Chondrocyte (in vitro differentiated cells): Measurements from ENCODE around the gene MOXD1. TPM values are rescaled to one million over a fixed set of nuclear protein-coding genes. Genes with fewer than 3 reads are reported as not detected.
A peak's percentile ranks its signal among the peaks of the same experiment; 100 is the strongest.
"Not testable (repeated sequence)": the region's sequence is repeated elsewhere in the genome, so short reads cannot be mapped to it uniquely, and the experiment has no call there.

Source experiments
- DNase-seq: peaks from one replicate; pipeline ENCODE4 v3.0.0; 2021; ENCODE audit warnings: mixed read lengths, low spot score
- H3K27ac Mint-ChIP-seq: one replicate; pipeline ENCODE4 v1.8.0; 2021; ENCODE audit warnings: mild to moderate bottlenecking, moderate library complexity, mixed read lengths; ENCODE audit not compliant: unreplicated experiment
- H3K27me3 Mint-ChIP-seq: 2 replicates; pipeline ENCODE4 v1.8.0; 2021; ENCODE audit warnings: low read depth, mixed read lengths
- H3K36me3 Mint-ChIP-seq: 2 replicates; pipeline ENCODE4 v1.8.0; 2021; ENCODE audit warnings: low read depth, mixed read lengths
- H3K4me1 Mint-ChIP-seq: 2 replicates; pipeline ENCODE4 v1.8.0; 2021; ENCODE audit warnings: low read depth, mild to moderate bottlenecking, mixed read lengths
- H3K4me3 Mint-ChIP-seq: one replicate; pipeline ENCODE4 v1.8.0; 2021; ENCODE audit warnings: mild to moderate bottlenecking, moderate library complexity, mixed read lengths; ENCODE audit not compliant: unreplicated experiment
- H3K9me3 Mint-ChIP-seq: 2 replicates; pipeline ENCODE4 v1.8.0; 2021; ENCODE audit warnings: low read depth, mixed read lengths
- total RNA-seq: library from RNA; stranded (reverse); gene quantifications from 3 replicates; pipeline ENCODE4 v1.2.1, GENCODE V29; 2021
- TF ChIP-seq, protein P1 (sequence below): fragments of 200-600 bp; sonication (generic); IDR thresholded peaks from 2 replicates; pipeline ENCODE4 v1.5.0; 2021; ENCODE audit warnings: antibody characterized with exemption, mild to moderate bottlenecking, moderate library complexity

The MOXD1 gene
- total RNA-seq, 1 donor from 2014 or later, result 9.0 TPM

DNA sequence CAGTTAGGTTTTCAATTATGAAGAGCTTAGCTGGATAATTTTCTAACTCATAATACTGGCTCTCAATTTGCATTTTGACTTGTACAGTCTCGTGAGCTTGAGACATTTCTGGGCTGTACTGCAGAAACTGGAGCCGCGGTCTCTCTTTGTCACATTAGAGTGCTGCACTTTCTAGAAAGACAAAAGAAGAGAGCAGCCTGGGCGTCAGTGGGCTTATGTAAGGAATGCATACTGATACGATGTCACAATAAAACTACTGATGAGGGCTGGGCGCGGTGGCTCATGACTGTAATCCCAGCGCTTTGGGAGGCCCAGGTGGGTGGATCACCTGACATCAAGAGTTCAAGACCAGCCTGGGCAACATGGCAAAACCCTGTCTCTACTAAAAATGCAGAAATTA is 120.8 kb downstream of the MOXD1 start:
- TF ChIP-seq, protein P1, sequence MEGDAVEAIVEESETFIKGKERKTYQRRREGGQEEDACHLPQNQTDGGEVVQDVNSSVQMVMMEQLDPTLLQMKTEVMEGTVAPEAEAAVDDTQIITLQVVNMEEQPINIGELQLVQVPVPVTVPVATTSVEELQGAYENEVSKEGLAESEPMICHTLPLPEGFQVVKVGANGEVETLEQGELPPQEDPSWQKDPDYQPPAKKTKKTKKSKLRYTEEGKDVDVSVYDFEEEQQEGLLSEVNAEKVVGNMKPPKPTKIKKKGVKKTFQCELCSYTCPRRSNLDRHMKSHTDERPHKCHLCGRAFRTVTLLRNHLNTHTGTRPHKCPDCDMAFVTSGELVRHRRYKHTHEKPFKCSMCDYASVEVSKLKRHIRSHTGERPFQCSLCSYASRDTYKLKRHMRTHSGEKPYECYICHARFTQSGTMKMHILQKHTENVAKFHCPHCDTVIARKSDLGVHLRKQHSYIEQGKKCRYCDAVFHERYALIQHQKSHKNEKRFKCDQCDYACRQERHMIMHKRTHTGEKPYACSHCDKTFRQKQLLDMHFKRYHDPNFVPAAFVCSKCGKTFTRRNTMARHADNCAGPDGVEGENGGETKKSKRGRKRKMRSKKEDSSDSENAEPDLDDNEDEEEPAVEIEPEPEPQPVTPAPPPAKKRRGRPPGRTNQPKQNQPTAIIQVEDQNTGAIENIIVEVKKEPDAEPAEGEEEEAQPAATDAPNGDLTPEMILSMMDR, result no peak
- DNase-seq, result no peak
- Mint-ChIP-seq H3K27ac (no peak overlapping the region), H3K4me1 (peaks cover 15% of the 10 kb centered on the region), H3K27me3 (no peaks in the 10 kb centered on the region), H3K36me3 (no peaks in the 10 kb centered on the region), H3K9me3 (peaks cover 2% of the 10 kb centered on the region), H3K4me3 (no peak overlapping the region)

GRCh38 chr6:132279592-132280139 is 121.6 kb downstream of the MOXD1 start:
- Mint-ChIP-seq H3K4me3 (peak overlapping the region; percentile 69), H3K36me3 (no peaks in the 10 kb centered on the region), H3K27me3 (no peaks in the 10 kb centered on the region), H3K27ac (no peak overlapping the region), H3K4me1 (peaks cover 22% of the 10 kb centered on the region), H3K9me3 (peaks cover 2% of the 10 kb centered on the region)
- no peak for DNase-seq
- TF ChIP-seq, protein P1, result peak; percentile 100

DNA sequence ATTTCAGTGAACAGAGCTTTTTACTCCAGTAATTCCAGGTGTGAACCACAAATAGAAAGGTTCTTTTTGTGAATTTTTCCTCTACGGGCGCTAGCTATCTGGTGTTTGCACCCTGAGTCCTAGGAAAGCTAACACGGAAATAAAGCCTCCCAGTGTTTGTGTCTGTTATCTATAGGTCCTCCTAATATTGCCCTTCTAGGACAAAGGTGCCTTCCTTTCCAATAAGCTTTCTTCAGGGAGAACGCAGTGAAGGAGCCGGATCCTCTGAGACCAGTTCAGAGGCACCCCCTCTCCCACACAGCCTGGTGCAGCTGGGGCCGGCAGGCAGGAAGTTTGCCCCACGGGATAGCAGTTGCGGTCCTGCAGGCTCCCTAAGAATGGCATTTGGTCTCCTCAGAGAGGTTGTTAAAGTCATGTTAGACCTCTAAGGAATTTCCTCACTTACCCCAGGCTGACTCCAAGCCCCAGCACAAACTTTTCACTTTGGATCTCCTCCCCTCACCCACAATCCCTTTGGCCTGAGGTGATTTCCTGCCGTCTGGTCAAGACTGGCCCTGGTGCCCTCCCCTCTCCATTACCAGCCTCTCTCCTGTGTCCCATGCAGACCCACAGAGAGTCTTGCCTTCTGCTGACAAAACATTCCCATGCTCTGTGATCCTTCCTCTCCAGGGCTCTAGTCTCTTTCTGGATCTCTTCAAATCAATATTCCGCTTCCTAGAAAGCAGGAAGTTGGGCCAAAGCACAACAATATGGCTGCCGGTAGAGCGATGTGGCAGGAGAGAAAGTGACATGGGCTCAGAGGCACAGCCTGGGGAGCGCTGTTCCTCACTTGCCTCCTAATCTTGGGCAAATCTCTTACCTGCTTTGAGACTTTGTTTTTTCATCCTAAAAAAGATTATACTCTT is 126.0 kb downstream of the MOXD1 start:
- H3K4me1 Mint-ChIP-seq, result peaks cover 41% of the 10 kb centered on the region
- peak overlapping the region; percentile 82 for H3K27ac Mint-ChIP-seq
- no peaks in the 10 kb centered on the region for H3K36me3 Mint-ChIP-seq
- TF ChIP-seq, protein P1, result no peak
- DNase-seq, result no peak
- no peaks in the 10 kb centered on the region for H3K27me3 Mint-ChIP-seq
- peak overlapping the region; percentile 25 for H3K4me3 Mint-ChIP-seq
- no peaks in the 10 kb centered on the region for H3K9me3 Mint-ChIP-seq

DNA sequence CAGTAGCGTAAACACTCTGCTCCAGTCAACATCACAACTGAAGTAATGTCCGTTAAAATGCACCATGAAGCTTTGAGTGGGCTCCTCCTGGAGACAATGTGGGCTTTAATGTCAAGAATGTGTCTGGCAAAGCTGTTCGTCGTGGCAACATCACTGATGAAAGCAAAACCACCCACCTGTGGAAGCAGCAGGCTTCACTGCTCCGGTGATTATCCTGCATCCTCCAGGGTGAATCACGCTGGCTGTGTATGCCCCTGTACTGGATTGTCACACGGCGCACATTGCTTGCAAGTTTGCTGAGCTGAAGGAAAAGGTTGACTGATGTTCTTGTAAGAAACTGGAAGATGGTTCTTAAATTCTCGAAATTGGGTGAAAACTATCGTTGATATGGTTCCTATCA is 128.5 kb downstream of the MOXD1 start:
- TF ChIP-seq, protein P1, result no peak
- Mint-ChIP-seq H3K27ac (no peak overlapping the region), H3K4me3 (no peak overlapping the region), H3K9me3 (no peaks in the 10 kb centered on the region), H3K4me1 (peaks cover 49% of the 10 kb centered on the region), H3K36me3 (no peaks in the 10 kb centered on the region), H3K27me3 (no peaks in the 10 kb centered on the region)
- DNase-seq, result no peak

GRCh38 chr6:132270726-132271402 is 130.4 kb downstream of the MOXD1 start:
- H3K36me3 Mint-ChIP-seq, result no peaks in the 10 kb centered on the region

GRCh38 chr6:132268666-132269065 is 132.6 kb downstream of the MOXD1 start:
- H3K4me1 Mint-ChIP-seq, result peaks cover 21% of the 10 kb centered on the region
- H3K27me3 Mint-ChIP-seq, H3K9me3 Mint-ChIP-seq, H3K4me3 Mint-ChIP-seq, H3K36me3 Mint-ChIP-seq, DNase-seq, H3K27ac Mint-ChIP-seq: not testable (repeated sequence)

More at GRCh38 chr6:132270726-132271402, 130.4 kb downstream of the MOXD1 start:
- H3K4me1 Mint-ChIP-seq, result peaks cover 41% of the 10 kb centered on the region
- peak overlapping the region; percentile 27 for H3K27ac Mint-ChIP-seq
- H3K9me3 Mint-ChIP-seq, result no peaks in the 10 kb centered on the region
- no peak overlapping the region for H3K4me3 Mint-ChIP-seq
- DNase-seq, result no peak
- TF ChIP-seq, protein P1, result no peak
- H3K27me3 Mint-ChIP-seq, result no peaks in the 10 kb centered on the region
